ENCODE measurements around the gene TMED3.
"Not testable (repeated sequence)": the region's sequence is repeated elsewhere in the genome, so short reads cannot be mapped to it uniquely, and the experiment has no call there.

Gene TMED3

GRCh38 chr15:79319973-79320372, 9.1 kb downstream of the TMED3 start:
- DNase-seq: not testable (repeated sequence)

DNA sequence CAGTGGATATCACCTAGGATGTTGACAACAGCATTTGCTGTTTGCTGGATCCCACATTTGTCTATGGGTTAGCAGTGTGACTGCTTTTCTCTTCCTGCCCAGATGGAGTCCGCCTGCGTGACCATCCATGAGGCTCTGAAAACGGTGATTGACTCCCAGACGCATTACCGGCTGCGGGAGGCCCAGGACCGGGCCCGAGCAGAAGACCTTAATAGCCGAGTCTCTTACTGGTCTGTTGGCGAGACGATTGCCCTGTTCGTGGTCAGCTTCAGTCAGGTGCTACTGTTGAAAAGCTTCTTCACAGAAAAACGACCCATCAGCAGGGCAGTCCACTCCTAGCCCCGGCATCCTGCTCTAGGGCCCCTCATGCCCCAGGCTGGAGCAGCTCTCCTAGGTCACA, 11.0 kb downstream of the TMED3 start:
- DNase-seq: no peak

DNA sequence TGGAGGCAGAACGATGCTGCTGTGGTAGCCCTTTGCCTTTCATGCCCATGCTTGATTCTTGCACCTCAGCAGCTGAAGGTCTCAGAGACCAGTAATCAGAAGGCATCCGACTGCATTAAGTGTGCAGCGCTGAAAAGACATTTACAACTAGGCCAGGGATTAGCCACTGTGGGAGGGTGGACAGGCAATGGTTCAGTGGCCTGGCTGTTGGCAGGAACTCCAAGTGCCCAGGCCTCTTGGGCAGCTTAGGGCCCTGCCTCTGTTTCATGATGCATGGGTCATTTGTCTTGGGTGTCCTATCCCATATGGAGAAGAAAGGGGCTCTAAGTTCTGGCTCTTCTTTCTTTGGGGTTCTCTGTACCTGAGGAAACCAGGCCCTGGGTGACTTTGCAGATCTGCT, 11.4 kb downstream of the TMED3 start:
- no peak for DNase-seq

GRCh38 chr15:79322945-79323344, 12.0 kb downstream of the TMED3 start:
- no peak for DNase-seq

- no peak for DNase-seq
These were observed 18.3 kb downstream of the TMED3 start for GRCh38 chr15:79329171-79329611.

GRCh38 chr15:79332824-79333510, 22.1 kb downstream of the TMED3 start:
- no peak for DNase-seq

DNA sequence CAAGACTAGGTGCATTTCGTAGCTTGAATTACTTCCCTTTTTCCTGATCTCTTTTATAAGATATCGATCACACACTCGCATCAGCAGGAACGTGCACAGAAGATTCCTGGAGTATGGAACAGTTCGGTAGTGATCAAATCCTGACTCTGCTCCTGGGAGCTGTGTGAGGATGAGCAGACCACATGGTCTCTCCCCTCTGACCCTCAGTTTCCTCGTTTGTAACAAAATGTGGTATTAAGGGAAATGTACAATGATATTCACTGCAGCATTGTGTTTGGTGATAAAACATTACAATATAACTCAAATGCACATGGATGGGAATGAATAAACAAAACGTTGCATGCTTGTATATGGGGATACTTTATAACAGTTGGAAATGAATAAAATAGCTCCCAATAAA, 26.7 kb downstream of the TMED3 start:
- no peak for DNase-seq

GRCh38 chr15:79339588-79340314, 28.8 kb downstream of the TMED3 start:
- DNase-seq: no peak

GRCh38 chr15:79340315-79340602, 29.3 kb downstream of the TMED3 start:
- no peak for DNase-seq

- no peak for DNase-seq
These were observed 30.5 kb downstream of the TMED3 start for GRCh38 chr15:79341396-79341795.

DNA sequence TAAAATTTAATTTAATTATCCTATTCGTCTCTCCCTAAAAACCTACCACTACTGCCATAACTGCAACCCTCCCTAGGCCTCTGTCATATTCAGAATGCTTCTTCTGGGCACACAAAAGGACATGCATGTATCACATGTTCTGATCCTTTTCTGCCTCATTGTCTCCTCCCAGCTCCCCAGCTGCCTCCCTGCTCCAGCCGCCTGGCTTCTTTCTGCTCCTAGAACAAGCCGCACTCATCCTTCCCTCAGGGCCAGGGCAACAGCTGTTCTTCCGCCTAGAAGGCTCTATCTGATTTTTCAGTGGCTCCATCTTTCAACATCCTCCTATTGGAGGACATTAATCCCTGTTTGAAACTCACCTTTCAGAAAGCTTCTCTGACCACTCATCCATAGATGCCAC, 38.6 kb downstream of the TMED3 start:
- DNase-seq: no peak

DNA sequence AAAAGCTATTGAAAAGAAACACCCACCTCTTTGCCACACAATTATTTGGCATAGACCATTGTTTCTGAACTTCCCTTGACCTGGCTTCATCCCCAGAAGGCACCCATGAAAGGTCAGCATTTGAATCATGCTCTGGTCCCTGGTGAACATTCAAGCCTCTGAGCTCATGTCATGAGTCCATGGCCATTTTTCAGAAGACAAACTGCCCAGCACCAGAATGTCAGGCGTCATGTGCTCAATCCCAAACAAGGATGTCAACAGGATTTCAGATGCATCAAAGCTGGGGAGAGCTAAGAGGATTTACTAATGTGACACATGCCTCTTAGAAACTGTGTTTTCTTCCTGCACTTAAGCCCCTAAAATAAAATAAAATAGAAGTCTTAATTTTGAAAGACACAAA, 41.3 kb downstream of the TMED3 start:
- DNase-seq: no peak

GRCh38 chr15:79357566-79357965, 46.7 kb downstream of the TMED3 start:
- DNase-seq: no peak

DNA sequence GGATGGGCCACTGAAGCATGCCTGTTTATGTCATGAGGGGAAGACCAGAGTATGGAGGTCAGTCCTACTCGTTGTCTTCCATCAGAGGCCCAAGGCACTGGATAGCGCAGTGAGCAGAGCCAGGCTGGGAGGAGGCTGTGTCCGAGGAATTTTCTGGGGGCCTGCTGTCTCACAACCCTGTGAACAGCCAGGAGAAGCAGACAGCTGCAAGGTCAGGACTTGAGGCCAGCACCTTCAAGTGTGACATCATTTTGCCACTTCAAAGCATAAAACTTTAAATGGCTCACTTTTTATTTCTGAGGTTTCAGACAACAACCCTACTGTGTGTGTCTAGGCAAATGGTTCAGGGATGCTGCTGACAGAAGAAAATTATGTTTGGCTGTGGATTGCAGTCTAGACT, 47.2 kb downstream of the TMED3 start:
- DNase-seq: no peak

DNA sequence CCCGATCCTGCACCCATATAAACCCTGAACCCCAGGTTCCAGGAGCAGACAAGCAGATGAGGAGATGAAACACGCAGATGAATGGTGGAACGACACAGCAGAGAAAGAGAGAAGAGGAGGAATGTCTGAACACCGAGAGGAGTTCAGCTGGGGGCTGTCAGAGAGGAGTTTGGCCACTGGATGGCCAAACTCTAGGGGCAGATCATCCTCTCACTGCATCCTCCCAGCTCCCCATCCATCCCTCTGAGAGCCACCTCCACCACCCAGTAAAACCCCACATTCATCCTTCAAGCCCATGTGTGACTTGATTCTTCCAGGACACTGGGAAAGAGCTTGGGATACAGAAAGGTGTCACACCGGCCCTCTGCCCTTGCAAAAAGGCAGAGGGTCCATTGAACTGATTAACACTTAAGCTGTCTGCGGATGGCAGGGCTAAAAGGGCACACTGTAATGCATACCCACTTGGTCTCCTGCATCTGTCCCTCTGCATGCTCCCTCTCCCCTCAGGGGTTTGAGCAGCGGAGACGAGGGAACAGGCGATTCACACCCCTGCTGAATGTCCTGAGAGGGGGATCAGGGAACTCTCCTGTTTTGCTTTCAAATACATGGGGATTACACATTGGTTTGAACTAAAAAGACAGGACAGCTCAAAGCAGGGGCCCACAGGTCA, 53.8 kb downstream of the TMED3 start:
- DNase-seq: no peak

- no peak for DNase-seq
These were observed 54.9 kb downstream of the TMED3 start for GRCh38 chr15:79365765-79366164.

GRCh38 chr15:79366691-79367090, 55.8 kb downstream of the TMED3 start:
- DNase-seq: no peak

GRCh38 chr15:79370716-79371115, 59.8 kb downstream of the TMED3 start:
- DNase-seq: no peak

DNA sequence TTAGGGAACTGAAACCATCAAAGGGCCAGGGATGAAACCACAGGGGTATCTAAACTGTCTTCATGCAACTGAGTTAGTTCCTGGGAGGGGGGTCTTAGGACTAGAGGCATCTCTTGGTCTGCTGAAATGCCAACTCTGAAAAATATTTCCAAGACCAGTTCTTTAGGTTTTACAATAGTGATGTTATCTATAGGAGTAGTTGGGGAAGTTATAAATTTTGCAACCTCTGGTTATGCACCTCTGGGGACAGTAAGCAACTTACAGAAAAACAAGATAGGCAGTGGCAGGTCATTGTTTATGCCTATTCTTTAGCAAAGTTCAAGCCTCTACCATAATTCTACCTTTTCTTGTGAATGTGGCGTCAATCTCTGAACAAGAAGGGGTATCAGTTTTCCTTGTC, 60.7 kb downstream of the TMED3 start:
- DNase-seq: no peak

DNA sequence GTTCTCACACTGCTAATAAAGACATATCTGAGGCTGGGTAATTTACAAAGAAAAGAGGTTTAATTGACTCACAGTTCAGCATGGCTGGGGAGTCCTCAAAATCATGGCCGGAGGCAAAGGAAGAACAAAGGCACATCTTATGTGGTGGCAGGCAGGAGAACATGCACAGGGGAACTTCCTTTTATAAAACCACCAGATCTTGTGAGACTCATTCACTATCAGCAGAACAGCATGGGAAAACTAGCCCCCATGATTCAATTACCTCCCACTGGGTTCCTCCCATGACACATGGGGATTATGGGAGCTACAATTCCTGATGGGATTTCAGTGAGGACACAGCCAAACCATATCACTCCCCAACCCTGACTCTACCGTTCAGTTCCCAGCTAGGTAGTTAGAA, 61.5 kb downstream of the TMED3 start:
- DNase-seq: no peak
